Naive thymus-derived CD4-positive, alpha-beta T cell (primary cell): ENCODE results near the gene GPR141. TPM values are rescaled to one million over a fixed set of nuclear protein-coding genes. Genes with fewer than 3 reads are reported as not detected.
A peak's percentile ranks its signal among the peaks of the same experiment; 100 is the strongest.

ENCODE experiments used
- ATAC-seq: fragments of 150-1000 bp; cut with Tn5 transposase; 2 replicates; pipeline ENCODE4 v1.10.0; 2021; ENCODE audit warnings: mild to moderate bottlenecking, moderate library complexity
- CTCF ChIA-PET: fragments of 350-600 bp; sonication (Branson Sonifier 250); formaldehyde crosslinking; loops from one replicate; lab custom pipeline; 2021; ENCODE audit warnings: antibody characterized with exemption; lab: Charles Lee
- POLR2A ChIA-PET: fragments of 350-600 bp; sonication (Branson Sonifier 250); formaldehyde crosslinking; loops from one replicate; lab custom pipeline; 2021; ENCODE audit warnings: antibody characterized with exemption, inconsistent platforms; lab: Charles Lee
- DNase-seq, 9 donors: peaks; one replicate each; pipeline versions ENCODE4 v3.0.0 to v3.0.0-alpha.2; 2020 to 2022; ENCODE audit warnings: mixed read lengths in 1 of 9
- H3K27ac ChIP-seq: one replicate; pipeline ENCODE4 v1.7.0; 2013; ENCODE audit warnings: mild to moderate bottlenecking, low read depth, low read length, moderate library complexity
- H3K27me3 ChIP-seq, 2 donors: one replicate each; pipeline ENCODE4 v1.7.0; 2013; ENCODE audit warnings: low read length in 2 of 2, mild to moderate bottlenecking in 2 of 2, moderate library complexity in 2 of 2; ENCODE audit not compliant: control insufficient read depth in 2 of 2, insufficient read depth in 2 of 2
- H3K36me3 ChIP-seq, 3 experiments: 1 replicate in 2 of 3; 2 replicates in 1 of 3; pipeline ENCODE4 v1.7.0; 2013; ENCODE audit warnings: low read length in 3 of 3, mild to moderate bottlenecking in 3 of 3, moderate library complexity in 1 of 3; ENCODE audit not compliant: insufficient read depth in 3 of 3, control insufficient read depth in 2 of 3
- H3K4me1 ChIP-seq, 2 donors: one replicate each; pipeline ENCODE4 v1.7.0; 2013; ENCODE audit warnings: low read length in 2 of 2, mild to moderate bottlenecking in 2 of 2, moderate library complexity in 1 of 2; ENCODE audit not compliant: control insufficient read depth in 2 of 2, insufficient read depth in 2 of 2
- H3K4me3 ChIP-seq: 2 replicates; pipeline ENCODE4 v1.7.0; 2013; ENCODE audit warnings: mild to moderate bottlenecking, low read length
- H3K9me3 ChIP-seq, 3 experiments: 1 replicate in 2 of 3; 2 replicates in 1 of 3; pipeline ENCODE4 v1.7.0; 2013; ENCODE audit warnings: low read length in 3 of 3; ENCODE audit not compliant: control insufficient read depth in 2 of 3
- H3K27ac Mint-ChIP-seq, 9 donors: one replicate each; pipeline ENCODE4 v1.8.0; 2020 to 2022; ENCODE audit warnings: mixed read lengths in 9 of 9, mild to moderate bottlenecking in 8 of 9, moderate library complexity in 5 of 9, inconsistent platforms in 2 of 9
- H3K27me3 Mint-ChIP-seq, 5 donors: one replicate each; pipeline ENCODE4 v1.8.0; 2021 to 2022; ENCODE audit warnings: mixed read lengths in 5 of 5, mild to moderate bottlenecking in 1 of 5
- H3K36me3 Mint-ChIP-seq, 5 donors: one replicate each; pipeline ENCODE4 v1.8.0; 2020 to 2022; ENCODE audit warnings: mixed read lengths in 5 of 5, mild to moderate bottlenecking in 3 of 5, inconsistent platforms in 1 of 5
- H3K4me1 Mint-ChIP-seq, 7 donors: one replicate each; pipeline ENCODE4 v1.8.0; 2020 to 2022; ENCODE audit warnings: mixed read lengths in 7 of 7, mild to moderate bottlenecking in 3 of 7, inconsistent platforms in 1 of 7
- H3K4me3 Mint-ChIP-seq, 10 donors: one replicate each; pipeline ENCODE4 v1.8.0; 2020 to 2022; ENCODE audit warnings: mild to moderate bottlenecking in 10 of 10, mixed read lengths in 10 of 10, moderate library complexity in 6 of 10, inconsistent platforms in 2 of 10
- H3K9me3 Mint-ChIP-seq, 11 donors: one replicate each; pipeline ENCODE4 v1.8.0; 2020 to 2022; ENCODE audit warnings: mixed read lengths in 11 of 11, mild to moderate bottlenecking in 4 of 11, inconsistent platforms in 1 of 11, moderate library complexity in 1 of 11
- intact Hi-C, 2 donors: fragments of 100-400 bp; cut with micrococcal nuclease; formaldehyde crosslinking; loops; one replicate each; pipeline ENCODE4 v1.15.1; 2023
- polyA plus RNA-seq, 2 donors: library from polyadenylated mRNA; unstranded; fragments of 300-500 nt; fragmentation: Illumina TruSeq; gene quantifications; one replicate each; pipeline ENCODE4 v1.2.3, GENCODE V29; 2021
- total RNA-seq, 6 experiments: library from RNA in 5 of 6; stranded (reverse) in 5 of 6; gene quantifications; 1 replicate in 5 of 6; 2 replicates in 1 of 6; pipeline ENCODE4 v1.2.3 and lab custom pipeline; 2021 to 2026

Gene GPR141
- total and polyA plus RNA-seq, 7 experiments from 2014 or later = 0.38 to 16.4 (median 1.1) TPM; not detected in 4

DNA sequence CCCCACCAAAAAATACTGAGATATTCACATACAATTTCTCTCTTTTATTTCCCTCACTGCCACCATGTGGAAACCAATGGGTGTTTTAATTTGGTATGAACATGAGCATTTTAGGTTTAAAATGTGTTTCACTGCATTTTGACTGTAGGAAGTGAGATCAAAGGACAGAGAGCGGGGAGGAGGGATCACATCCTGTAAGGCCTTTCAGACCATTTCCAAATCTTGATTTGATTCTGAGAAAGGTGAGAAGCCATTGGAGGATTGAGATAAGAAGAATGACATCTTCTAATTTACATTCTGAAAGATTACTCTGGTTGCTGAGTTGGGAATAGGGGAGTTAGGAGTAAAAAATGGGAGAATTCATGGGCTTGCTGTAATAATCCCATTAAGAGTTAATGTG lies 42.5 kb downstream of the GPR141 start:
- Histone ChIP-seq H3K27me3 (no peaks in the 10 kb centered on the region), H3K9me3 (no peaks in the 10 kb centered on the region), H3K4me3 (no peak overlapping the region), H3K36me3 (no peaks in the 10 kb centered on the region), H3K27ac (no peak overlapping the region), H3K4me1 (no peaks in the 10 kb centered on the region)
- Mint-ChIP-seq H3K4me3 (no peak overlapping the region), H3K36me3 (no peaks in the 10 kb centered on the region), H3K27me3 (peaks cover 0 to 5% (median 0%) of the 10 kb centered on the region in 5 donors), H3K27ac (peak overlapping the region in 1 of 9 donors; percentile 5), H3K4me1 (peaks cover 5 to 18% (median 13%) of the 10 kb centered on the region in 7 donors), H3K9me3 (no peaks in the 10 kb centered on the region)
- ChIA-PET CTCF (no interaction called here), POLR2A (no interaction called here)
- ATAC-seq (no peak), DNase-seq (peak in 3 of 9 donors; percentile 2 to 9 (median 2))
- intact Hi-C loops = no loop called here

DNA sequence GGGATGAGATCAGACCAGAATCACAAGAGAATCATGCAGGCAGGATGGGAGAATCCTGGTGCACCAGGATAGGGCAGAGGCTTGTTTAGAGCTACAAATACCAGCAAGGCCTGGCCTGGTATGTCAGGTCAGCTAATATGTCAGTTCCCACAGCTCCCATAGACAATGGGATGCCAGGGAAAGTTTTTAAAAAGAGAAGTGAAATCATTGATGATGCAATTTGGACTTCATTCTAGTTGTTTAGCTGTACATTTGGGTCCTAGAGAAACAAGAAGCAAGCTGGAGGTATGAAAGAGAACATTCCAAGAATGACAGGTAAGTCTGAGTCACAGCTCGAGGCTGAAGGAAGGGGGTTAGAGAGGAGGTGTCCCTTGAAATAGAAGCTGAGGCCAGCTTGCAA lies 45.2 kb downstream of the GPR141 start:
- Histone ChIP-seq H3K27ac (no peak overlapping the region), H3K36me3 (no peaks in the 10 kb centered on the region), H3K9me3 (no peaks in the 10 kb centered on the region), H3K27me3 (no peaks in the 10 kb centered on the region), H3K4me1 (no peaks in the 10 kb centered on the region), H3K4me3 (no peak overlapping the region)
- Mint-ChIP-seq H3K36me3 (peaks cover 0 to 4% (median 0%) of the 10 kb centered on the region in 5 donors), H3K4me1 (peaks cover 5 to 22% (median 13%) of the 10 kb centered on the region in 7 donors), H3K27me3 (peaks cover 5 to 11% (median 9%) of the 10 kb centered on the region in 5 donors), H3K27ac (no peak overlapping the region), H3K9me3 (peaks cover 0 to 3% (median 0%) of the 10 kb centered on the region in 11 donors), H3K4me3 (no peak overlapping the region)
- no peak for DNase-seq
- peak; percentile 41 for ATAC-seq
- CTCF ChIA-PET = interaction anchor here (0.7 kb wide), 1 partner anchor 58 kb away, joined by 3 read pairs; no protein-coding TSS in a partner anchor
- POLR2A ChIA-PET = no interaction called here
- intact Hi-C loops = no loop called here

DNA sequence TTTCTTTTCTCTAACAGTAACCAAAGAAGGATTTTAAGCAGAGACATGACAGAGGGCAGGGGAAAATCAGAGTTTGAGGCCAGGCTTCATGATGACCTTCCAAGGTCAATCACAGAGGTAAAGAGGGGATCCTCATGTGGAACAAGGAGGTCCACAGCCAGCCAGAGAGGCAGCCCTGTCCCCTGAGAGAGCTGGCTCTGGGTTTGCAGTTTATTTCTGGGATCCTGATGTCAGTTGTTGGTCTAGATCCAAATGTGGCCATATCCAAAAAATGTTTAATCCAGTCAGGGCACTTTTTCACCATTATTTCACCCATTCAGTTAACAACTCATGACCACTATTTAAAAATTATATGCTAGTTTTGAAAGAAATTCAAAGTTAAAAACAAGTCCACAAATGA lies 45.6 kb downstream of the GPR141 start:
- no peaks in the 10 kb centered on the region for H3K36me3 ChIP-seq
- H3K9me3 ChIP-seq = no peaks in the 10 kb centered on the region
- Mint-ChIP-seq H3K4me3 (no peak overlapping the region), H3K27ac (no peak overlapping the region), H3K36me3 (peaks cover 0 to 4% (median 0%) of the 10 kb centered on the region in 5 donors), H3K9me3 (peaks cover 0 to 3% (median 0%) of the 10 kb centered on the region in 11 donors), H3K27me3 (peaks cover 5 to 12% (median 9%) of the 10 kb centered on the region in 5 donors), H3K4me1 (peaks cover 5 to 22% (median 13%) of the 10 kb centered on the region in 7 donors)
- intact Hi-C loops = no loop called here
- ATAC-seq (no peak), DNase-seq (no peak)
- H3K4me3 ChIP-seq = no peak overlapping the region
- ChIA-PET POLR2A (no interaction called here), CTCF (interaction anchor here (0.7 kb wide), 1 partner anchor 59 kb away, joined by 3 read pairs; no protein-coding TSS in a partner anchor)
- H3K27ac ChIP-seq = no peak overlapping the region
- H3K4me1 ChIP-seq = no peaks in the 10 kb centered on the region
- no peaks in the 10 kb centered on the region for H3K27me3 ChIP-seq

DNA sequence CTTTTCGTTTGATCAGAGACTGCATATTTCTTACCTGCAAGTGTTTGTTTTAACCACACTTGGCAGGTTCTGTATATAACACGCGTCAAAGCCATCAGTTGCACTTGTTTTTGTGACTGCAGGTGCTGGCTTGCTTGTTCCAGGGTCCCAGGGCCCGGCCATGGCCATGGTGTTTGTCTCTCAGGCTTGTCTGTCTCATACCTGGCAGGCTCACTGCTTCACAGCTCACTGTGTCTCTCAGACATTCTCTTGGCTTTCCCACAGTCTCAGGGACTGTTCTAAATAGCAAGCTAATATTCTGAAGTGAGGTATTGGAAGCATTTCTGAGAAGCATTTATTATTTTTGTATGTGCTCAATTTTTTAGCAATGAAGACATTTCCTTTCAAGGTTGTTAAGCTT lies 46.9 kb downstream of the GPR141 start:
- Mint-ChIP-seq H3K27ac (no peak overlapping the region), H3K36me3 (peaks cover 0 to 4% (median 0%) of the 10 kb centered on the region in 5 donors), H3K4me3 (no peak overlapping the region), H3K9me3 (peaks cover 0 to 3% (median 0%) of the 10 kb centered on the region in 11 donors), H3K27me3 (peaks cover 5 to 16% (median 9%) of the 10 kb centered on the region in 5 donors), H3K4me1 (peaks cover 5 to 19% (median 8%) of the 10 kb centered on the region in 7 donors)
- Histone ChIP-seq H3K4me1 (no peaks in the 10 kb centered on the region), H3K27ac (no peak overlapping the region), H3K27me3 (no peaks in the 10 kb centered on the region), H3K9me3 (no peaks in the 10 kb centered on the region), H3K36me3 (no peaks in the 10 kb centered on the region), H3K4me3 (no peak overlapping the region)
- POLR2A ChIA-PET = no interaction called here
- ATAC-seq (no peak), DNase-seq (no peak)
- intact Hi-C loops = no loop called here
- CTCF ChIA-PET = no interaction called here

DNA sequence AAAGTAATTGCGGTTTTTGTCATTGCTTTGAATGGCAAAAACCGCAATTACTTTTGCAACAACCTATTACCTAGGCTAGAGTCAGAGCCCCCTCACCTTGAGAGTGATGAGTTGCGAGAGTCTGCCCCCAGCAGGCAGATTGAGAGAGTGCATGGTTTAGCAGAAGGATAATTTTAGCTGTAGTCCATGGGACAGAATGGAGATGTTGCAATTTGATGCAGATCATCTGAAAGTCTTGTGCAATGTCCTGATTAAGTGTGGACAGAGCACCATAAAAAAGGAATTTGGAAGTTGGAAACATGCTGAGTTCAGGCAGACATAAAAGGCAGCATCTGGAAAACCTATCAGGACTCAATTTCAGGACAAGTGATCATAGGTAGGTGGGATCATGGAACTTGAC lies 48.7 kb downstream of the GPR141 start:
- Mint-ChIP-seq H3K36me3 (peaks cover 0 to 4% (median 0%) of the 10 kb centered on the region in 5 donors), H3K4me1 (peaks cover 0 to 16% (median 0%) of the 10 kb centered on the region in 7 donors), H3K9me3 (peaks cover 0 to 3% (median 0%) of the 10 kb centered on the region in 11 donors), H3K4me3 (no peak overlapping the region), H3K27ac (no peak overlapping the region), H3K27me3 (peaks cover 7 to 16% (median 9%) of the 10 kb centered on the region in 5 donors)
- no peaks in the 10 kb centered on the region for H3K27me3 ChIP-seq
- no peaks in the 10 kb centered on the region for H3K4me1 ChIP-seq
- ATAC-seq (peak; percentile 88), DNase-seq (no peak)
- POLR2A ChIA-PET = no interaction called here
- H3K36me3 ChIP-seq = no peaks in the 10 kb centered on the region
- intact Hi-C loops = no loop called here
- H3K4me3 ChIP-seq = no peak overlapping the region
- H3K27ac ChIP-seq = no peak overlapping the region
- CTCF ChIA-PET = interaction anchor here (0.6 kb wide), 1 partner anchor 23 kb away, joined by 3 read pairs; no protein-coding TSS in a partner anchor
- no peaks in the 10 kb centered on the region for H3K9me3 ChIP-seq

DNA sequence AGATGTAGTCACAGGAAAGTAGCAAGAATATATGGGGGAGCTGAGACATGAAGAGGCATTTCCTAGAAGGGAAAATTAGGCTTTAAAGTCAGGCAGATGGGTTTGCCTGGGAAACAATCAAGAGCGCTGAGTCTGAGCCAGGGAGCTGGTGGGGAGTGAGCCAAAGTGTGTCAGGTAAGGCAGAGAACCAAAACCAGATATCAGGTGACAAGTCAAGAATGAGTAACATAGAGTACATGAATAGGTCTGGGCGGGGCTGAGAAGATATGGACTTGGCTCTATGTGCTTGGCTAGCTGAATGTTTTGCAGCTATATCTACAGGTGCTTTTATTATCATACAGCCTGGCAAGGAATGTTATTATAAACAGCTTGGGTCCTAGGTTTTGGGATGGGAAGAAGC lies 49.3 kb downstream of the GPR141 start:
- H3K4me3 ChIP-seq = no peak overlapping the region
- Mint-ChIP-seq H3K27me3 (peaks cover 7 to 16% (median 9%) of the 10 kb centered on the region in 5 donors), H3K4me1 (peaks cover 0 to 14% (median 0%) of the 10 kb centered on the region in 7 donors), H3K36me3 (peaks cover 0 to 4% (median 0%) of the 10 kb centered on the region in 5 donors), H3K9me3 (peaks cover 0 to 3% (median 0%) of the 10 kb centered on the region in 11 donors), H3K27ac (no peak overlapping the region), H3K4me3 (no peak overlapping the region)
- POLR2A ChIA-PET = no interaction called here
- DNase-seq (no peak), ATAC-seq (no peak)
- H3K27me3 ChIP-seq = no peaks in the 10 kb centered on the region
- no peaks in the 10 kb centered on the region for H3K36me3 ChIP-seq
- H3K9me3 ChIP-seq = no peaks in the 10 kb centered on the region
- no peak overlapping the region for H3K27ac ChIP-seq
- CTCF ChIA-PET = interaction anchor here (0.6 kb wide), 1 partner anchor 23 kb away, joined by 3 read pairs; no protein-coding TSS in a partner anchor
- intact Hi-C loops = no loop called here
- no peaks in the 10 kb centered on the region for H3K4me1 ChIP-seq

DNA sequence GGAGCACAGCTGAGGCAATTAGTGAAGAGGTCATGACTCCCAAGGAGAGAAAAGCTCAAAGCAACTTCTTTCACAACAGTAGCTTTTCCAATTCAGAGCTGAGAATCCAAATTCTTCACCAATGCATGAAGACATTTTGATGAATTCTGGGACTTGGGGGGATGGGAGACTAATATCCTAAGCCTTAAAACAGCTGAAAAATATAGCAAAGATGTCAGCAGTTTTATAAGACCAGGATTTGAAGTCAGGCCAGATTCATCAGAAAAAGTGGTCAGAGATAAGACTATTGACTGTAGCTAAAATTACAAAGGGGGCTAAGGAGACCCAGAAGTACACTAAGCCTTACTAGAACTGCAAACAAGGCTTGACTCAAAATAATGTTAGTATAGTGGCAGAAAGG lies 51.6 kb downstream of the GPR141 start:
- H3K9me3 ChIP-seq = no peaks in the 10 kb centered on the region
- intact Hi-C loops = no loop called here

More for the DNA sequence above, 51.6 kb downstream of the GPR141 start:
- ATAC-seq (no peak), DNase-seq (no peak)
- CTCF ChIA-PET = no interaction called here
- Mint-ChIP-seq H3K9me3 (peaks cover 0 to 3% (median 0%) of the 10 kb centered on the region in 11 donors), H3K27ac (no peak overlapping the region), H3K36me3 (peaks cover 0 to 4% (median 0%) of the 10 kb centered on the region in 5 donors), H3K27me3 (peaks cover 7 to 13% (median 9%) of the 10 kb centered on the region in 5 donors), H3K4me1 (peaks cover 0 to 8% (median 0%) of the 10 kb centered on the region in 7 donors), H3K4me3 (no peak overlapping the region)
- Histone ChIP-seq H3K4me1 (no peaks in the 10 kb centered on the region), H3K27ac (no peak overlapping the region), H3K4me3 (no peak overlapping the region), H3K36me3 (no peaks in the 10 kb centered on the region), H3K27me3 (no peaks in the 10 kb centered on the region)
- POLR2A ChIA-PET = no interaction called here
